SK-N-SH (cell line): Measurements from ENCODE around the gene EGFL8. TPM values are rescaled to one million over a fixed set of nuclear protein-coding genes. Genes with fewer than 3 reads are reported as not detected.
A peak's percentile ranks its signal among the peaks of the same experiment; 100 is the strongest.

Experiments
- CTCF ChIA-PET: fragments of 300-600, 350-600 bp; formaldehyde crosslinking; extraction: SDS; loops from one replicate; lab custom pipeline; 2021; lab: Yijun Ruan, JAX
- POLR2A ChIA-PET: fragments of 350-600 bp; sonication (Branson Sonifier 250); formaldehyde crosslinking; extraction: SDS; loops from one replicate; lab custom pipeline; 2020; ENCODE audit warnings: antibody characterized with exemption, inconsistent platforms; lab: Yijun Ruan, JAX
- DNase-seq: peaks from one replicate; pipeline ENCODE4 v3.0.0; 2012
- H2AFZ ChIP-seq: fragments of 200-600 bp; sonication (generic); 2 replicates; pipeline ENCODE4 v1.8.1; 2016; ENCODE audit warnings: antibody characterized with exemption, mild to moderate bottlenecking, low read depth
- H3F3A ChIP-seq: fragments of 200-600 bp; sonication (generic); replicated peaks from 2 replicates; pipeline ENCODE3; 2016; ENCODE audit warnings: antibody characterized with exemption, mild to moderate bottlenecking; ENCODE audit not compliant: insufficient read depth
- H3K27ac ChIP-seq, 2 experiments: fragments of 200-500 bp in 1 of 2; fragments of 200-600 bp in 1 of 2; sonication (Bioruptor generic) in 1 of 2; sonication (generic), shearing (Covaris generic) in 1 of 2; 2 replicates each; pipeline versions ENCODE4 v1.5.1 to v1.6.1; 2014 to 2016; ENCODE audit warnings: low read depth in 2 of 2, inconsistent platforms in 1 of 2, low read length in 1 of 2, mild to moderate bottlenecking in 1 of 2, mixed read lengths in 1 of 2
- H3K27me3 ChIP-seq: fragments of 200-600 bp; sonication (generic), shearing (Covaris generic); 2 replicates; pipeline ENCODE4 v1.6.1; 2016; ENCODE audit warnings: mixed run types; ENCODE audit not compliant: insufficient read depth
- H3K36me3 ChIP-seq, 2 experiments: fragments of 200-500 bp in 1 of 2; fragments of 200-600 bp in 1 of 2; sonication (Bioruptor generic) in 1 of 2; sonication (generic) in 1 of 2; replicated peaks in 1 of 2; 2 replicates each; pipeline versions ENCODE3 to v1.5.1; 2014 to 2016; ENCODE audit warnings: low read length in 1 of 2, mild to moderate bottlenecking in 1 of 2; ENCODE audit not compliant: insufficient read depth in 2 of 2, control insufficient read depth in 1 of 2
- H3K4me1 ChIP-seq, 2 experiments: fragments of 200-500 bp in 1 of 2; fragments of 200-600 bp in 1 of 2; sonication (Bioruptor generic) in 1 of 2; sonication (generic), shearing (Covaris generic) in 1 of 2; 2 replicates each; pipeline versions ENCODE4 v1.5.1 to v1.6.1; 2014 to 2016; ENCODE audit warnings: low read depth in 1 of 2, low read length in 1 of 2, mixed run types in 1 of 2; ENCODE audit not compliant: insufficient read depth in 2 of 2, control insufficient read depth in 1 of 2
- H3K4me2 ChIP-seq: fragments of 200-600 bp; sonication (generic), shearing (Covaris generic); 2 replicates; pipeline ENCODE4 v1.6.1; 2017; ENCODE audit warnings: mixed run types
- H3K4me3 ChIP-seq, 2 experiments: fragments of 200-500 bp in 1 of 2; fragments of 200-600 bp in 1 of 2; sonication (Bioruptor generic) in 1 of 2; sonication (generic), shearing (Covaris generic) in 1 of 2; 2 replicates each; pipeline versions ENCODE4 v1.5.1 to v1.8.1; 2014 to 2016; ENCODE audit warnings: low read depth in 2 of 2, inconsistent platforms in 1 of 2, low read length in 1 of 2, mild to moderate bottlenecking in 1 of 2, mixed read lengths in 1 of 2, moderate library complexity in 1 of 2
- H3K79me2 ChIP-seq: fragments of 200-600 bp; sonication (generic); 2 replicates; pipeline ENCODE4 v1.8.1; 2017; ENCODE audit warnings: mild to moderate bottlenecking; ENCODE audit not compliant: insufficient read depth
- H3K9ac ChIP-seq: fragments of 200-600 bp; sonication (generic); 2 replicates; pipeline ENCODE4 v1.6.1; 2017; ENCODE audit warnings: mixed run types
- H3K9me2 ChIP-seq: fragments of 200-600 bp; sonication (generic); 2 replicates; pipeline ENCODE4 v1.6.1; 2017; ENCODE audit warnings: mixed run types
- H3K9me3 ChIP-seq: fragments of 200-600 bp; sonication (generic); 2 replicates; pipeline ENCODE4 v1.6.1; 2017; ENCODE audit warnings: mixed run types, mild to moderate bottlenecking, moderate library complexity
- H4K20me1 ChIP-seq: fragments of 200-600 bp; sonication (generic); 2 replicates; pipeline ENCODE4 v1.6.1; 2017; ENCODE audit warnings: mild to moderate bottlenecking, mixed run types; ENCODE audit not compliant: insufficient read depth
- CHD2 ChIP-seq: fragments of 150-350 bp; IDR thresholded peaks from 2 replicates; pipeline ENCODE4 v1.6.1; 2018; ENCODE audit warnings: low read length; ENCODE audit not compliant: partially characterized antibody
- EP300 ChIP-seq, 2 experiments: IDR thresholded peaks; 2 replicates each; pipeline versions ENCODE4 v1.4.0 to v1.6.1; 2012; ENCODE audit warnings: borderline replicate concordance in 1 of 2, low read depth in 1 of 2, low read length in 1 of 2
- EZH2phosphoT487 ChIP-seq: fragments of 200-600 bp; sonication (generic); IDR thresholded peaks from 2 replicates; pipeline ENCODE4 v1.6.1; 2017; ENCODE audit warnings: low read depth, mixed run types, mild to moderate bottlenecking, antibody characterized with exemption, moderate library complexity, borderline replicate concordance
- FOXJ3 ChIP-seq: sonication (generic); formaldehyde crosslinking; IDR thresholded peaks from 2 replicates; pipeline ENCODE4 v1.5.1; 2020; ENCODE audit warnings: mild to moderate bottlenecking, missing genetic modification reagents
- GABPA ChIP-seq: IDR thresholded peaks from 2 replicates; pipeline ENCODE4 v1.4.0; 2012; ENCODE audit warnings: low read depth, mild to moderate bottlenecking
- MEF2A ChIP-seq: IDR thresholded peaks from 2 replicates; pipeline ENCODE4 v1.4.0; 2012; ENCODE audit warnings: low read depth, borderline replicate concordance
- NFIC ChIP-seq: IDR thresholded peaks from 2 replicates; pipeline ENCODE4 v1.4.0; 2012; ENCODE audit warnings: borderline replicate concordance
- NRF1 ChIP-seq: IDR thresholded peaks from 2 replicates; pipeline ENCODE4 v1.6.1; 2012; ENCODE audit warnings: low read depth, mild to moderate bottlenecking, low read length
- RAD21 ChIP-seq: IDR thresholded peaks from 2 replicates; pipeline ENCODE4 v1.6.1; 2012; ENCODE audit warnings: mild to moderate bottlenecking, low read length
- RFX5 ChIP-seq: IDR thresholded peaks from 2 replicates; pipeline ENCODE4 v1.6.1; 2012; ENCODE audit warnings: mild to moderate bottlenecking, improper control_type of control experiment, low read length
- SIN3A ChIP-seq: IDR thresholded peaks from 2 replicates; pipeline ENCODE4 v1.6.1; 2012; ENCODE audit warnings: low read depth, mild to moderate bottlenecking, low read length, moderate library complexity, borderline replicate concordance
- TAF1 ChIP-seq: IDR thresholded peaks from 2 replicates; pipeline ENCODE4 v1.6.1; 2012; ENCODE audit warnings: low read depth, mild to moderate bottlenecking, low read length, moderate library complexity, borderline replicate concordance
- WGBS: methylation state at CpG from one replicate; pipeline ENCODE4 v1.1.6; 2017; ENCODE audit warnings: low lambda C conversion rate; 5-methylcytosine and 5-hydroxymethylcytosine counted together
- polyA plus RNA-seq, 3 experiments: library from polyadenylated mRNA; depleted of rRNA; stranded (reverse); fragments of >200 nt; gene quantifications; 2 replicates each; pipeline ENCODE4 v1.2.3, GENCODE V29; 2012
- TF ChIP-seq, protein P1 (sequence below): IDR thresholded peaks from 2 replicates; pipeline ENCODE4 v1.4.0; 2012; ENCODE audit warnings: low read depth, borderline replicate concordance
- TF ChIP-seq, protein P2 (sequence below): fragments of 150-350 bp; IDR thresholded peaks from 2 replicates; pipeline ENCODE4 v1.6.1; 2016; ENCODE audit warnings: mild to moderate bottlenecking, low read depth, low read length
- TF ChIP-seq, protein P3 (sequence below): IDR thresholded peaks from 2 replicates; pipeline ENCODE4 v1.4.0; 2012; ENCODE audit warnings: low read depth
- TF ChIP-seq, protein P4 (sequence below): fragments of 200-600 bp; sonication (generic); IDR thresholded peaks from 2 replicates; pipeline ENCODE4 v1.6.1; 2017; ENCODE audit warnings: antibody characterized with exemption, mild to moderate bottlenecking, moderate library complexity
- TF ChIP-seq, protein P5 (sequence below): fragments of 150-350 bp; IDR thresholded peaks from 2 replicates; pipeline ENCODE4 v1.6.1; 2017; ENCODE audit warnings: antibody characterized with exemption, low read length, low read depth, borderline replicate concordance
- TF ChIP-seq, protein P6 (sequence below): IDR thresholded peaks from 2 replicates; pipeline ENCODE4; 2012
- TF ChIP-seq, protein P7 (sequence below): IDR thresholded peaks from 2 replicates; pipeline ENCODE4 v1.4.0; 2012; ENCODE audit warnings: low read depth, borderline replicate concordance

The EGFL8 gene
- polyA plus RNA-seq, 1 of the 3 experiments (the other 2 are of a cell fraction) = 7.7 TPM

DNA sequence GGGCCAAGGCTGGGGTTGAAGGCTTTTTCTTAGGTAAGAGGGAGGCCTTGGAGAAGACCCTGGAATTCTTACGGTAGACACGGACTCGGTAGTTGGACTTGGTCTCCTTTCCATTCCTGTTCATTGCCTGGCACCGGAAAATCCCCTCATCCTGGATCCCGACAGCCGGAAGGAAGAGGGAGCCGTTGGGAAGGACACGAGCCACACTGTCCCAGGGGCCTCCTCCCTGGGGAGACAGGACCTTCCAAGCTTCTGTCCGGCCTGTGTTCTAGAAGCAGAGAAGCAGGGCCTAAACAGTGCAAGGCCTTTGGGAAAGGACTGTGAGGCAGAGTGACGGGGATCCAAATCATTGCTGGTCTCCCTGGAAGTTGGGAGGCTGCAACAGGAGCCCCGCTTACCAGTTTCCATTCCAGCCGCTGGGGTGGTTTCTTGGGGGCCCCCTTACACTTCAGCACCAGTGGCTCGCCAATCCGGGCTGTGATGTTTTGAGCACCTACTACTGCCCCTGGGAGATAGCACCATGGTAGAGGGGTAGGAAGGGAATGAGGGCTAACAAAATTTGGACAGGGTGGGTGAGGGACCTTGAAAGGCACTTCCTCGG, 19.2 kb downstream of the EGFL8 start (continued):
- TF ChIP-seq, protein P1, sequence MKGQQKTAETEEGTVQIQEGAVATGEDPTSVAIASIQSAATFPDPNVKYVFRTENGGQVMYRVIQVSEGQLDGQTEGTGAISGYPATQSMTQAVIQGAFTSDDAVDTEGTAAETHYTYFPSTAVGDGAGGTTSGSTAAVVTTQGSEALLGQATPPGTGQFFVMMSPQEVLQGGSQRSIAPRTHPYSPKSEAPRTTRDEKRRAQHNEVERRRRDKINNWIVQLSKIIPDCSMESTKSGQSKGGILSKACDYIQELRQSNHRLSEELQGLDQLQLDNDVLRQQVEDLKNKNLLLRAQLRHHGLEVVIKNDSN = no peak
- TF ChIP-seq CHD2 (no peak), FOXJ3 (CRISPR knock-in tag) (no peak), MEF2A (no peak)
- TF ChIP-seq, protein P2, sequence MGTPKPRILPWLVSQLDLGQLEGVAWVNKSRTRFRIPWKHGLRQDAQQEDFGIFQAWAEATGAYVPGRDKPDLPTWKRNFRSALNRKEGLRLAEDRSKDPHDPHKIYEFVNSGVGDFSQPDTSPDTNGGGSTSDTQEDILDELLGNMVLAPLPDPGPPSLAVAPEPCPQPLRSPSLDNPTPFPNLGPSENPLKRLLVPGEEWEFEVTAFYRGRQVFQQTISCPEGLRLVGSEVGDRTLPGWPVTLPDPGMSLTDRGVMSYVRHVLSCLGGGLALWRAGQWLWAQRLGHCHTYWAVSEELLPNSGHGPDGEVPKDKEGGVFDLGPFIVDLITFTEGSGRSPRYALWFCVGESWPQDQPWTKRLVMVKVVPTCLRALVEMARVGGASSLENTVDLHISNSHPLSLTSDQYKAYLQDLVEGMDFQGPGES = no peak

DNA sequence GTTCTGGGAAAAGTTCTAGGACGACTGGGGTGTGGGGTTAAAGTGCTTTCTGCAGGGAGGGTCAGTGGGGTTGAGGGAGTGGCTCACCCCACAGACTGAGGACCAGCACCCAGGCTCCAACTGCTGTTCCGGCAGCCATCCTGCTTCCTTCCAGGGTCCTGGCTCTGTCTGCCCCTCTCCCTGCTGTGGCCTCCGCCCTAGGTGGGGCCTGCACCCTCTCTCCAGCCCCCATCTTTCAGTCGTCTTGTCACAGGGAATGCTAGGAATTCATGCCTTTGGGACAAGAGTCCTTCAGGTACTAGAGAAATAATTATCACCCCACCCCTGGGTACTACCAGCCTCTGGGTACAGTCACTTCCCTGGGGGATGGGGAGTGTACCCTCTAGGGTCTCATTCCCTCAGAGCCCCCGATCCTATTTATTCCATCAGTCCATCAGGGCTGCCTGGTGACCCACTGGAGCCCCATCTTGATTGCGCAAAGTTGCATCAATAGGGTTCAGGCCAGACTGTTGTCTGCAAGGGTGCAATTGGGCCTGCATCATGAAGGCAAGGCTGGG, 19.8 kb downstream of the EGFL8 start, which contains the start of gene AGER:
Gene AGER (minus strand): TSS at position 170 of the 557 bp plus-strand sequence. CDS start 31 bp downstream, at position 139.
- POLR2A ChIA-PET = no interaction called here
- no peak within 1 kb of the TSS for H3K9ac ChIP-seq
- H3K4me2 ChIP-seq = no peak within 1 kb of the TSS
- peaks cover 3 to 14% of the 10 kb centered on the region in 2 experiments; a peak in 1 of 4 replicates for H3K4me1 ChIP-seq
- H3K36me3 ChIP-seq = peaks cover 17 to 43% of the 10 kb centered on the region in 2 experiments
- no peaks in the 10 kb centered on the region for H3K9me2 ChIP-seq
- H3K4me3 ChIP-seq = no peak within 1 kb of the TSS
- H3F3A ChIP-seq = peaks cover 20% of the 10 kb centered on the region
- DNase-seq = peak; percentile 6
- CTCF ChIA-PET = no interaction called here
- H3K27ac ChIP-seq = no peak within 1 kb of the TSS
- TF ChIP-seq MEF2A (no peak), SIN3A (no peak), TAF1 (no peak), EP300 (IDR thresholded peaks at IDR 0.05; ENCODE audit: borderline replicate concordance in 1 of 2, low read depth in 1 of 2, low read length in 1 of 2) (no peak), EZH2phosphoT487 (no peak), RFX5 (no peak), NRF1 (no peak), RAD21 (no peak), NFIC (no peak), GABPA (no peak)
- TF ChIP-seq, protein P3, sequence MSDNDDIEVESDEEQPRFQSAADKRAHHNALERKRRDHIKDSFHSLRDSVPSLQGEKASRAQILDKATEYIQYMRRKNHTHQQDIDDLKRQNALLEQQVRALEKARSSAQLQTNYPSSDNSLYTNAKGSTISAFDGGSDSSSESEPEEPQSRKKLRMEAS = no peak
- TF ChIP-seq, protein P4, sequence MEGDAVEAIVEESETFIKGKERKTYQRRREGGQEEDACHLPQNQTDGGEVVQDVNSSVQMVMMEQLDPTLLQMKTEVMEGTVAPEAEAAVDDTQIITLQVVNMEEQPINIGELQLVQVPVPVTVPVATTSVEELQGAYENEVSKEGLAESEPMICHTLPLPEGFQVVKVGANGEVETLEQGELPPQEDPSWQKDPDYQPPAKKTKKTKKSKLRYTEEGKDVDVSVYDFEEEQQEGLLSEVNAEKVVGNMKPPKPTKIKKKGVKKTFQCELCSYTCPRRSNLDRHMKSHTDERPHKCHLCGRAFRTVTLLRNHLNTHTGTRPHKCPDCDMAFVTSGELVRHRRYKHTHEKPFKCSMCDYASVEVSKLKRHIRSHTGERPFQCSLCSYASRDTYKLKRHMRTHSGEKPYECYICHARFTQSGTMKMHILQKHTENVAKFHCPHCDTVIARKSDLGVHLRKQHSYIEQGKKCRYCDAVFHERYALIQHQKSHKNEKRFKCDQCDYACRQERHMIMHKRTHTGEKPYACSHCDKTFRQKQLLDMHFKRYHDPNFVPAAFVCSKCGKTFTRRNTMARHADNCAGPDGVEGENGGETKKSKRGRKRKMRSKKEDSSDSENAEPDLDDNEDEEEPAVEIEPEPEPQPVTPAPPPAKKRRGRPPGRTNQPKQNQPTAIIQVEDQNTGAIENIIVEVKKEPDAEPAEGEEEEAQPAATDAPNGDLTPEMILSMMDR = no peak
- TF ChIP-seq, protein P5, sequence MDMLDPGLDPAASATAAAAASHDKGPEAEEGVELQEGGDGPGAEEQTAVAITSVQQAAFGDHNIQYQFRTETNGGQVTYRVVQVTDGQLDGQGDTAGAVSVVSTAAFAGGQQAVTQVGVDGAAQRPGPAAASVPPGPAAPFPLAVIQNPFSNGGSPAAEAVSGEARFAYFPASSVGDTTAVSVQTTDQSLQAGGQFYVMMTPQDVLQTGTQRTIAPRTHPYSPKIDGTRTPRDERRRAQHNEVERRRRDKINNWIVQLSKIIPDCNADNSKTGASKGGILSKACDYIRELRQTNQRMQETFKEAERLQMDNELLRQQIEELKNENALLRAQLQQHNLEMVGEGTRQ = no peak
- TF ChIP-seq, protein P6, sequence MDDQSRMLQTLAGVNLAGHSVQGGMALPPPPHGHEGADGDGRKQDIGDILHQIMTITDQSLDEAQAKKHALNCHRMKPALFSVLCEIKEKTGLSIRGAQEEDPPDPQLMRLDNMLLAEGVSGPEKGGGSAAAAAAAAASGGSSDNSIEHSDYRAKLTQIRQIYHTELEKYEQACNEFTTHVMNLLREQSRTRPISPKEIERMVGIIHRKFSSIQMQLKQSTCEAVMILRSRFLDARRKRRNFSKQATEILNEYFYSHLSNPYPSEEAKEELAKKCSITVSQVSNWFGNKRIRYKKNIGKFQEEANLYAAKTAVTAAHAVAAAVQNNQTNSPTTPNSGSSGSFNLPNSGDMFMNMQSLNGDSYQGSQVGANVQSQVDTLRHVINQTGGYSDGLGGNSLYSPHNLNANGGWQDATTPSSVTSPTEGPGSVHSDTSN = no peak
- TF ChIP-seq, protein P7, sequence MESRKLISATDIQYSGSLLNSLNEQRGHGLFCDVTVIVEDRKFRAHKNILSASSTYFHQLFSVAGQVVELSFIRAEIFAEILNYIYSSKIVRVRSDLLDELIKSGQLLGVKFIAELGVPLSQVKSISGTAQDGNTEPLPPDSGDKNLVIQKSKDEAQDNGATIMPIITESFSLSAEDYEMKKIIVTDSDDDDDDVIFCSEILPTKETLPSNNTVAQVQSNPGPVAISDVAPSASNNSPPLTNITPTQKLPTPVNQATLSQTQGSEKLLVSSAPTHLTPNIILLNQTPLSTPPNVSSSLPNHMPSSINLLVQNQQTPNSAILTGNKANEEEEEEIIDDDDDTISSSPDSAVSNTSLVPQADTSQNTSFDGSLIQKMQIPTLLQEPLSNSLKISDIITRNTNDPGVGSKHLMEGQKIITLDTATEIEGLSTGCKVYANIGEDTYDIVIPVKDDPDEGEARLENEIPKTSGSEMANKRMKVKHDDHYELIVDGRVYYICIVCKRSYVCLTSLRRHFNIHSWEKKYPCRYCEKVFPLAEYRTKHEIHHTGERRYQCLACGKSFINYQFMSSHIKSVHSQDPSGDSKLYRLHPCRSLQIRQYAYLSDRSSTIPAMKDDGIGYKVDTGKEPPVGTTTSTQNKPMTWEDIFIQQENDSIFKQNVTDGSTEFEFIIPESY = no peak
- 87% methylated on average over 6 of the region's 6 CpGs for WGBS
- no peaks in the 10 kb centered on the region for H3K9me3 ChIP-seq
- H4K20me1 ChIP-seq = no peaks in the 10 kb centered on the region
- no peaks in the 10 kb centered on the region for H3K27me3 ChIP-seq
- H3K79me2 ChIP-seq = peaks cover 20% of the 10 kb centered on the region
- no peak within 1 kb of the TSS for H2AFZ ChIP-seq
